HG03095 (cell line): ENCODE measurements around the gene BICRA.
"Not testable (repeated sequence)": the region's sequence is repeated elsewhere in the genome, so short reads cannot be mapped to it uniquely, and the experiment has no call there.

Experiments
- ATAC-seq: cut with Tn5 transposase; IDR thresholded peaks from one replicate; pipeline ENCODE4 v1.9.1; 2021; ENCODE audit warnings: moderate library complexity; ENCODE audit not compliant: unreplicated experiment

BICRA gene

DNA sequence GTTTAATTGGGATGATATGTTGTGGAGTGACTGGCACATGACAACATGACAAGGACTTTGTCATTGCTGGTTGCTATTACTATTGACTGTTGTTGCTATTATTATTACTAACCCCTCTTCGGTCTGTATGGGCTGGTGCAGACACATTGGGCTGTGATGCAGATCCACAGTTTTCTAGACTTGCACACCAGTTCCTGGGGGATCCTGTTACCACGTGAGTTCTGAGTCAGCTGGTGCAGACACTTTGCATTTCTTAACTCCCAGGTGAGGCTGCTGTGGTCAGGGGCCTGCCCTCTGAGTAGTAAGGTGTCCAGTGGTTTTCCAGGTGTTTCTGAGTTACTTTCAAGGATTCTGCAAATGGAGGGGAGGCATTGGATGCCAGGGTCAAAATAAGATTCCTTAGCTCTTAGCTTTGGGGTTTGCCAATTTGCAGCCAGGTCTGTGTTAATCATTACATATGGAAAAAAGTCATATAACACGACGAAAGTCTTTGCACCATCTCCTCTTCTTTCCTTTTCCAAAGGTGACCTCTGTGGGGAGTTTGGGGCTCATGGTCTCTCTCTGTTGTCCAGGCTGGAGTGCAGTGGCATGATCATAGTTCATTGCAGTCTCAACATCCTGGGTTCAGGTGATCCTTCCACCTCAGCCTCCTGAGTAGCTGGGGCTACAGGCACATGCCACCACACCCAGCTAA is 19.3 kb downstream of the BICRA start:
- no peak for ATAC-seq

DNA sequence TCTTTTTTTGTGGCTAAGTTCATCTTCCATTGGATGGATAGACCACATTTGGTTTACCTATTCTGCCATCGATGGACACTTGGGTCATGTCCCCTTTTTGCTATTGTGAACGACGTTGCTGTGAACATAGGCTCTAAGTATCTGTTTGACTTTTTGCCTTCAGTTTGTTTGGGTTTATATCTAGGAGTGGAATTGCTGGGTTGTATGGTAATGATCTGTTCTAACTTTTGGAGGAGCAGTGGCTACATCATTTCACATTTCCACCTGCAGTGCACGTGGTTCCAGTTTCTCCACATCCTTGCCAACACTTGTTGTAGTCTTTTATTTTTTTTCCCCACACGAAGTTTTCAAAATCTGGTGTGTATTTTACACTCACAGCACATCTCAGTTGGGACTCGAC is 21.7 kb downstream of the BICRA start:
- ATAC-seq = no peak

DNA sequence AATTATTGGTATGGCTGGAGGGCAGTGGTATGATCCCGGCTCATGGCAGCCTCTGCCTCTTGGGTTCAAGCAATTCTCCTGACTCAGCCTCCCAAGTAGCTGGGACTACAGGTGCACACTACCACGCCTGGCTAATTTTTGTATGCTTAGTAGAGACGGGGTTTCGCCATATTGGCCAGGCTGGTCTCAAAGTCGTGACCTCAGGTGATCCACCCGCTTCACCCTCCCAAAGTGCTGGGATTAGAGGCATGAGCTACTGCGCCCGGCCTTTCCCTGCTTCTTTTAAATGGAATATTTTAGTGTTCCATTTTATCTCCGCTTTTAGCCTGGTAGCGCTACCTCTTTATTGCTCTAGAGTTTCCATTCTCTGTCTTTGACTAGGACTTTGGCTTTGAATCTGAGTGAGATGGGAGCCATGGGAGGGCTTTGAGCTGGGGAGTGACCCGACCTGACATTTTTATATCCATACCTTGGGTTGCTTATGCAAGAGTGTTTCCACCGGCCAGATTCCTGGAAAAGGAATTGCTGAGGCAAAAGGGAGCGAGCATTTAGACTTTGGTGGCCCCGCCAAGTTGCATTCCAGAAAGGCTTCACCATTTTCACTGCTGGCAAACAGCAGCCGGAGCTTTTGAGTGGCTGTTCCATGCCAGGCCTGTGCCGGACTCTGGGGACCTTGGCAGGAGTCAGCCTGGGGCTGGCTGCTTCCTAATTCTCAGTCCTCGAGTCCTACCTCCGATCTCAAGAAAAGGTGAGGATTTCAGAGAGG is 22.9 kb downstream of the BICRA start:
- no peak for ATAC-seq

DNA sequence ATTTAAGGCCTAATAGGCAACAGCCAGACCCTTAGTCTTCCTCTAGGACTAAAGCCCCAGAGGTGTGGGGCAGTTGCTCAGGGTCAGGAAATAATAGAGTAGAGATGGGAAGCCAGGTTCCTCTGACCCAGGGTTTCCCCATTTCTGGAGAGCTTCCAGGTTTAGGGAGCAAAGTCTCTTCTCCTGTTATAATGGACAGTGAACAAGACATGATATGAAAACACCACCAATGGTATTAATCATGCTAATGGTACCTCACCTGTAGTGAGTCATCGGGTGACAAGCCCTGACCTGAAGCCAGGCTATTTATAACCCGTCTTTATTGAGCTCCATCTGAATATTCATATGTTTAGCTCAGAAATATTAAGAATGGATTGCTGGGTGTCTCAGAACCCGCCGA is 24.6 kb downstream of the BICRA start:
- ATAC-seq = no peak

DNA sequence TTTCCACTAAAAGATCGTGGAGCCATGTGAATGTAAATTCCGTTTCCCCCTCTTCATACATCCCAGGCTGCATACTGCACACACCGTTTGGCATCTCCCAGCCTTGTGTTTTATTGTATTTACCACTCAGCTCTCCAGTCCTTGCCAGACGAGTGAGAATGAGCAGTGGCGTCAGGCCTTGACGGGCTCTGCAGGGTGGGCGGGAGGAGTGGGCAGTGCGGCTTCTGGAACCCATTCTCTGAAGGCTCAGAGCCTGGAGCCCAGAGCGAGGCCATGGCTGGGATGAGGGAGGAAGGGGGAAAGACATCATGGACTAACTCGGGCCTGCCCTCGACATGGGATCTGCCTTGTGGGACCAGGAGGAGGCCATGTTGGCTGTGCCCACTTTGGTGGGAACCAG is 25.1 kb downstream of the BICRA start:
- no peak for ATAC-seq

DNA sequence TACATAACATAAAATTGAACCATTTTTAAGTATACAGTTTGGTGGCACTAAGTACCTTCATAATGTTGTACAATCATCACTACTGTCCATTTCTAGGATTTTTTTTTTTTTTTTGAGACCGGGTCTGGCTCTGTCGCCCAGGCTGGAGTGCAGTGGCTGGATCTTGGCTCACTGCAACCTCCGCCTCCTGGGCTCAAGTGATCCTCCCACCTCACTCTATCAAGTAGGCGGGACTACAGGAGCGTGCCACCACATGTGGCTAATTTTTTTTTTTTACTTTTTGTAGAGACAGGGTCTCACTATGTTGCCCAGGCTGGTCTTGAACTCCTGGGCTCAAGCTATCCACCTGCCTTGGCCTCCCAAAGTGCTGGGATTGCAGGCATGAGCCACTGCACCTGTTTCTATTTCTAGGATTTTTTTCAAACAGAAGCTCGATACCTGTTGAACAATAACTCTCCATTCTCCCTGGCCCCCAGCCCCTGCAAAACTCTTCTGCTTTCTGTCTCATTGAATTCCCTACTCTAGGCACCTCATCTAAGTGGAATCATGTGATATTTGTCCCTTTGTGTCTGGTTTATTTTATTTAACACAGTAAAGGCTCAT is 26.3 kb downstream of the BICRA start:
- not testable (repeated sequence) for ATAC-seq

DNA sequence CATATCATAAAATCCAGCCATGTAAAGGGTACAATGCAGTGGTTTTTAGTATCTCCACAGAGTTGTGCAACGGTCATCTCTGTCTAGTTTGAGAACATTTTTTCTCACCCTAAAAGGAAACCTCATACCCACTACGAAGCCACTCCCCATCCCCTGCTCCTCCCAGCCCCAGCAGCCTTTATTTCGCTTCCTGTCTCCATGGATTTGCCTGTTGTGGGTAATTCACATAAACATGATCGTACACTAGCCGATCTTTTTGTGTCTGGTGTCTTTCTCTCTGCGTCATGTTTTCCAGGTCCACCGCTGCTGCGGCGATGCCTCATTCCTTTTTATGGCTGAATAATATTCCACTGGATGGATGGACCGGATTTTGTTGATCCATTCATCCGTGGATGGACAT is 28.6 kb downstream of the BICRA start:
- no peak for ATAC-seq

DNA sequence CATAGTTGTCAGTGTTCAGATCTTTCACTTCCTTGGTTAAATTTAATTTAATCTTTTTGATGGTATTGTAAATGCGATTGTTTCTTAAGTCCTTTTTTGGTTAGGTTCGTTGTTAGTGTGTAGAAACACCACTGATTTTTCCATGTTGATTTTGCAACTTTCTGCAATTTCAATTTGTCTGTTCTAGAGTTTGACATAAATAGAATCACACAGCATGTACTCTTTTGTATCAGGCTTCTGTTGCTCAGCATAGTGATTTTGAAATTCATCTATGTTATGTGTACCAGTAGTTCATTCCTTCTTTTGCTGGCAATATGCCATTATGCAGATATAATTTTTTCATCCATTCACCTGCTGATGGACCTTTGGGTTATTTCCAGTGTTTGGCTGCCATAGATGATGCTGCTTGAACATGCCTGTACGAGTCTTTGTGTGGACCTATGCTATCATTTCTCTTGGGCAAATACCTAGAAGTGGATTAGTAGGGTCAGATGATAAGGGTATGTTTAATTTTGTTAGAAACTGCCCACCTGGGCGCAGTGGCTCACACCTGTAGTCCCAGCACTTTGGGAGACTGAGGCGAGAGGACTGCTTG is 33.1 kb downstream of the BICRA start:
- ATAC-seq = no peak

DNA sequence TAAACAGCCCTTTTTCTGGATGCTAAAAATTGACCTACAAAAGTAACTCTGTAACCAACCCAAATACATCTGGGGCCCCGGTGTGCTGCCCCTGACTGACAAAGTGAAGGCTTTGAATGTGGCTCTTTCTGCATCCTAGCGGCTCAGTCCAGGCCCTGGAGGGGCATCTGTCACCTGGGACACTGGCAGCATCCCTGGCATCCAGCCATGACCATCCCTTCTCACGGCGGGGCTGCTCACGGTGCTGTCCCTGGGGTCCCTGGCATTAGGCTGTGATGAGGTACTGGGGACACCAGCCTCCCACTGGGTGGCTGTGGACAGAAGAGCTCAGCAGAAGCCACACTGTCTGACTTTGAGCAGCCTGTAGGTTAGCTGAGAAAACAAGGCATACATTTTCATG is 34.3 kb downstream of the BICRA start:
- no peak for ATAC-seq

DNA sequence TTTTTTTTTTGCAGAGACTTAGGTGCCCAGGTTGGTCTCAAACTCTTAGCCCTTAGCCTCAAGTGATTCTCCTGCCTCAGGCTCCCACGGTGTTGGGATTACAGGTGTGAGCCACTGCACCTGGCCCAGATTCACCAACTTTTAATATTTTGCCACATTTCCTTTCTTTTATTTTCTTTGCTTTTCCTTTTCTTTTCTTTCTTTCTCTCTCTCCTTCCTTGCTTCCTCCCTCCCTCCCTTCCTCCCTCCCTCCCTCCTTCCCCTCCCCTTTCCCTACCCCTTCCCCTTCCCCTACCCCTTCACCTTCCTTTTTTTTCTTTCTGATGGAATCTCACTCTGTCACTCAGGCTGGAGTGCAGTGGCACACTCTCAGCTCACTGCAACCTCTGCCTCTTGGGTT is 35.3 kb downstream of the BICRA start:
- ATAC-seq = no peak

DNA sequence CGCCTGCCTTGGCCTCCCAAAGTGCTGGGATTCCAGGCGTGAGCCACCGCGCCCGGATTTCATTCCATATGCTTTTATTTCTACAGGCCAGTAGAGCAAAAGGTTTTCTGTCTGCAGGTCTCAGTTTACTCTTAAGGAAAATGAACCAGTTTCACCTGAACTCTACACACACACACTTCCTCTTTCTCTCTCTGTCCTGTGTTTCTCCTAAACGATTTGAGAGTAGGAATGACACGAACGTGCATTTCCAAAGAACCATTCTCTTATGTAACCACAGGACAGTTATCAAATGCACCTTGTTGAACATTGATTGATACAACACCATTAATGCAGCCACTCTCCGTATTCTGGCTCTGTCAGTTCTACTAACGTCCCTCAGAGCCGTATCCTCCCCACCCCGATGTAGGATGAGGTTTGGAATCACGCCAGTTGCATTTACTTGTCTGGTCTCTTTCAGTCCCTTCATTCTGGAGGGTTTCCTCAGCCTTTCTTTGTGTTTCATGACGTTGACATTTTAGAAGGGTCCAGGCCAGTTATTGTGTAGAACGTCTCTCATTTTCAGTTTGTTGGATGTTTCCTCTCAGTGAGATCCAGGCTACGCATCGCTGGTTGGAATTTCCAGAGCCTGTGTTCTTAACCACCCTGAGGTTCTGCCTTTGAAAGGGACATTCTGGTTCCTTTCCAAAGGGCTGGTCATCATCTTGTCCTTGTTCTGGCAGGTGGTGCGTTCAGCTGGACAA is 36.0 kb downstream of the BICRA start:
- ATAC-seq = no peak

DNA sequence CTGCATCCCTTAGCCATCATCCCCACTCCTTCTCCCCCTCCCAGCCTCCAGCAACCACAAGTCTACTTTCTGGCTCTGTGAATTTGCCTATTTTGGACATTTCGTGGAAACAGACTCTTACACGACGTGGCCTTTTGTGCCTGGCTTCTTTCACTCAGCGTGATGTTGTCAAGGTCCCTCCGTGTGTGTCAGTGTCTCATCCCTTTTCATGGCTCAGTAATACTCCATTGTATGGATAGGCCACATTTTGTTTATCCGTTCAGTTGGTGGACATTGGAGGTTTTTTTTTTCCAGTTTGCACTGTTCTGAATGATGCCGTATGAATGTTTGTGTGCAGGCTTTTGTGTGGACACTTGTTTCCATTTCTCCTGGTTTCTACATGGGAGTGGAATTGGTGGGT is 38.0 kb downstream of the BICRA start:
- ATAC-seq = no peak

DNA sequence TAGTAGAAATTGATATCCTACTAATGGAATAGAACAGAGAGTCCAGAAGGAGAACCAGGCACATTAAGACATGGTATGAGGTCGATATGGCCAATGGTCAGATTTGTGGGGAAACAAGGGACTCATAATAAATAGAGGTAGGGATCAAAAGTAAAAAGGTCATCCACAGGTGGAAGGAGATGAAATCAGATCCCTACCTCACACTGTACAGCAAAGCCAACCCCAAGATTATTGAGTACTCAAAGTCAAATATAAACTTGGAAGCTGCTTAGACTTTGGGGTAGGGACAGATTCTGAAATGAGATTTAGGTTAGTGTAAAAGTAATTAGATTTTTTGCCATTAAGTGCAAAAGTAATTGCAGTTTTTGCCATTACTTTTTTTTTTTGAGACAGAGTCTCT is 40.7 kb downstream of the BICRA start:
- ATAC-seq = no peak

DNA sequence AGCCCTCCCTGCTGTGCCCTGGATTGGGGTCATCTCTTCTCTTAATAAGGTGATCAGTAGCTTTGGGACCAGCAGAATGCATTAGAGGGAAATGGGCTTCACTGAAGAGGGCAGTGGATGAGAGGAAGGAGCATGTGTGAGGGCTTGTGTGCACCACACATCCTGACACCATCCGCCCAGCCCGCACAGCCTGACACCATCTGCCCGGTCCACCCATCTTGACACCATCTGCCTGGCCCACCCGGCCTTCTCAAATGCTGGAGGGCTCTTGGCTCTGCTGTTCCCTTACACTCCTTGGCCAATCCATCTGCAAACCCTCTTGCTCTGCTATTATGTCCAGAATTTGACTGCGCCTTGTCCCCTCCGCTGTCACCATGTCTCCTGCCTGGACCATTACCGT is 41.8 kb downstream of the BICRA start:
- ATAC-seq = no peak

DNA sequence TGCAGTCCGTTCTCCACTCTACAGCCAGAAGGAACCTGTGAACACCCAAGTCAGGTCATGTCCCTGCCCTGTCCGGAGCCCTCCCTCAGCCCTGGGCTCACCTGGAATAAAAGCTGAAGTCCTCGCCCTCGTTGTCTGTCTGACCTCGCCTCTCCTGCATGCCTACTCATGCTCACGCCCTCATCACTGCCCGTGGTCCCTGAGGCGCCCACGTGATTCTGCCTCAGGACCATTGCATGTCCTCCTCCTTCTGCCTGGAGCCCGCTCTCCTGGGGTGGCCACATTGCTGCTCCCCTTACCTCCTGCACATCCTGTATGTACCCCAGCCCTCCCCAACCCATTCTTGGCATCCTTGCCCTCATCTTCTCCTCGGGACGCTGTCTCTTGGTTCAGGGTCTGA is 42.2 kb downstream of the BICRA start:
- ATAC-seq = no peak

DNA sequence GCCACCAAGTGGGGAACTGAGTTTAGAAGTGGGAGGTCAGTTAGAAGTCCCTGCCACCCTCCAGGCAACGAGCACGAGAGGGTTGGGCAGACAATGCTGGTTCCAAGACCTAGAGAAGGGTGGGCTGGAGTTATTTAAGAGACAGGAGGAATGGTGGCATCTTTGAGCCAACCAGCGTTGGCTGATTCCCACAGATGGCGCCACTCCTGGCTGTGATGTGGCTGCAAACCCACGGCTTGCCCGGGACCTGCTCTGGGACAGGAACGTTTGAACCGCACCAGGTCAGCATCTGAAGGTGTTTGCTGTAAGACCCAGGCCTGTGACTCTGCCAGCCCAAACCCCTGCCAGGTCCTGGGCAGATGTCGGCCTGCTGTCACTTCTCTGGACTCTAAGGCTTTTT is 42.8 kb downstream of the BICRA start:
- no peak for ATAC-seq

DNA sequence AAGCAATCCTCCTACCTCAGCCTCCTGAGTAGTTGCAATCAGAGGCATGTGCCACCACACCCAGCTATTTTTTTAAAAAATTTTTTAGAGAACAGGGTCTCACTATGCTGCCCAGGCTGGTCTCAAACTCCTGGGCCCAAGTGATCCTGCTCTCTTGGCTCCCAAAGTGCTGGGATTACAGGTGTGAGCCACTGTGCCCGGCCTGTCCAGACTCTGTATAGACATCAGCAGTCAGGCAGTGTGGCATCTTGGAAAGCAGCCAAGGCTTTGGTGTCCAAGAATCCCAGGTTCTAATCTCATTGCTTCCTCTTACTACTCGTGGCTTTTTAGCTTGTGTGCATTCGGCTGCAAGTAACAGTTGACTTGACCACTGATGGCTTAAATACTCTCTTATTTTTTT is 43.4 kb downstream of the BICRA start:
- no peak for ATAC-seq

DNA sequence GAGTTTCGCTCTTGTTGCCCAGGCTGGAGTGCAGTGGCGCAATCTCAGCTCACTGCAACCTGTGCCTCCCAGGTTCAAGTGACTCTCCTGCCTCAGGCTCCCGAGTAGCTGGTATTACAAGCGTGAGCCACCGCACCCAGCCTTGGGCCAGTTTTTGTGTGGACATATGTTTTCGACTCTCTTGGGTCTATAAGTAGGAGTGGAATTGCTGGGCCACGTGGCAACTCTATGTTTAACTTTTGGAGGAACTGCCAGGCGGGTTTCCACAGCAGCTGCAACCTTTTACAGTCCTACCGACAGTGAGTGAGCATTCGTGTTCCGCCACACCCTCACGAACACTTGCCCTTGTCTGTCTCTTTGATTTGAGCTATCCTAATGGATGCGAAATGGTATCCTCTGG is 44.9 kb downstream of the BICRA start:
- ATAC-seq = no peak

DNA sequence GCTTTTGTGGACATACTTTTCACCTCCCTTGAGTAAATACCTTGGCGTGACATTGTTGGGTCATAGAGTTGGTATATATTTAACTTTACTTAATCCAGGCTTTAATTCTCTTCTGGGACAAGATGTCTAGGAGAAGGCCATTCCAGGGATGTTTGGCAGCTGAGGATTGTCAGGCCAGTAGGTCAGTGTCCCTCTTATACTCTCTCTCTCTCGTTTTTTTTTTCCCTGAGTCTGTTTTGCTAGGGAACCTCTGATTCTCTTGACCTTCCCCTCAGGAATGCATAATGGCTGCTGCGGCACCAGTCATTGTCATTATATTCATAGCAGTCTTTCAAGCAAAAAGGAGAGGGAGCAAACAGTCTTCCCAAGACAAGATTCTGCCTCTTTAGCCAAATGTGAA is 48.8 kb downstream of the BICRA start:
- no peak for ATAC-seq

DNA sequence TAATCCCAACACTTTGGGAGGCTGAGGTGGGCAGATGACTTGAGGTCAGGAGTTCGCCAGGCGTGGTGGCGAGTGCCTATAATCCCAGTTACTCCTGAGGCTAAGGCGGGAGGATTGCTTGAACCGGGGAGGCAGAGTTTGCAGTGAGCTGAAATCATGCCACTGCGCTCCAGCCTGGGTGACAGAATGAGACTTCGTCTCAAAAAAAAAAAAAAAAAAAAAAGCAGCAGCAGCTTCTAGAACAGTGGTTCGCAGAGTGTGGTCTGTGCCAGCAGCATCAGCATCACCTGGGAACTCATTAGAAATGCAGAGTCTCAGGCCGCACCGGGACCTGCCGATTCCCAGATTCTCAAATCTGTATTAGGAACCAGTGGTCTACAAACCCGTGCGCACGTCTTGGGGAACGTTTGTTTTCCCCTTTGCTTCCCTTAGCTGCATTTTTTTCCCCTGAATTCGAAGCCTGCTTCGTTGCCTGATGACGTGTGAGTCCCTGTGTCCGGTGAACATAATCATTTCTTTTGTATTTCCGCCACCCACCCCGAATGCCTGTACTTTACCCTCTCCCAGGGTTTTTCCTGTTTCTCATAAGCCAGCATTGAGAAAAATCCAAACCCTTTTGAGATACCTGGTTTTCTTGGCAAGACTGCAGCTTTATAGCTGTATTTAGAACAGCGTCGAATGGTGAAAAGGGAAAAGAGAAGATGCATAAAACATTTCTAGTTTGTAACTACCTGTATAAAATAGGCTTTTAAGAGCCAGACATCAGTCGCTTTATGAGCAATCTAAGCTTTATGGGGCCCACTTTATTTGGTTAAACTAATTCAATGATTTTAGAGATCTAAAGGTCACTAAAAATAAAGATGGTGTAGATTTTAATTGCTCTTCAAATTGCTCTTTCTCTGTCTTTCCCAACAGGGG is 49.8 kb downstream of the BICRA start:
- no peak for ATAC-seq
